ENCODE data around the gene AFF1.
A peak's percentile ranks its signal among the peaks of the same experiment; 100 is the strongest.
"Not testable (repeated sequence)": the region's sequence is repeated elsewhere in the genome, so short reads cannot be mapped to it uniquely, and the experiment has no call there.

The AFF1 gene

DNA sequence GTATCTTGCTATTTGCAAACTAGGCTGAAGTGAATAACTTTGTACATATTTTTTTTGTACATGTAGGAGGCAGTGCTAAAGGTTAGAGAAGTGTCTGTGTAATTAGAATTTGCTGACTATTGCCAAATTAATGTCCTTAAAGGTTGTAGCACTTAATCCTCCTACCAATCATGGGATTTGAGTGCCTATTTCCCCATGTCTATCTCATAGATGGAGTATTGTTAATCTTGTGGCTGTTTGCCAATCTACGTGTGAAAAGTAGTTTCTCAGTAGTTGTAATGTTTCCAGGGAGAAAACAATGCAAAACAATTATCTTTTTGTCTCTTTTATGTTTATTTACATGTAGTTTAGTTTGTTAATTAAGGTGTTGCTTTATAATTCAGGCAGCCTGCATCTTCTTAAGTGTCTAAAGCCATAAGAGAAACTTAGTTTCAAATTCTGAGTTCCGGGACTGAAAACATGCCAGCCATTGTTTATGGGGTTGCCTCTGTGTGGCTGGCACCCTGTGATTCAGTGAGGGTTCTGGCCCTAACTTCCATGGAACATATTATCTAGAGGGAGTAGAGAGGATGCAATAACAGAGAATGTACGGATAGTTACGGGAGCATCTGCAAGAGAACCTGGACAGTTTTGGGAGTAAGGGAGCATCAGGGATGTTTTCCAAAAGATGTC, 143.2 kb downstream of the AFF1 start:
- Histone ChIP-seq H3K27me3 (ENCODE audit: control insufficient read depth in 2 of 2, insufficient read depth in 2 of 2, low read length in 2 of 2) (no peaks in the 10 kb centered on the region), H3K9me3 (ENCODE audit: control insufficient read depth in 2 of 2, low read length in 2 of 2) (no peaks in the 10 kb centered on the region), H3K36me3 (ENCODE audit: control insufficient read depth in 2 of 2, insufficient read depth in 2 of 2, low read length in 2 of 2) (no peaks in the 10 kb centered on the region), H3K4me3 (ENCODE audit: low read length in 2 of 2) (no peak overlapping the region), H3K27ac (ENCODE audit: low read depth in 2 of 2, low read length in 2 of 2) (no peak overlapping the region), H3K9ac (ENCODE audit: low read depth in 1 of 2, low read length in 2 of 2) (no peak overlapping the region), H3K4me1 (ENCODE audit: control insufficient read depth in 2 of 2, insufficient read depth in 2 of 2, low read length in 2 of 2) (peaks cover 5 to 34% of the 10 kb centered on the region in 2 donors)

DNA sequence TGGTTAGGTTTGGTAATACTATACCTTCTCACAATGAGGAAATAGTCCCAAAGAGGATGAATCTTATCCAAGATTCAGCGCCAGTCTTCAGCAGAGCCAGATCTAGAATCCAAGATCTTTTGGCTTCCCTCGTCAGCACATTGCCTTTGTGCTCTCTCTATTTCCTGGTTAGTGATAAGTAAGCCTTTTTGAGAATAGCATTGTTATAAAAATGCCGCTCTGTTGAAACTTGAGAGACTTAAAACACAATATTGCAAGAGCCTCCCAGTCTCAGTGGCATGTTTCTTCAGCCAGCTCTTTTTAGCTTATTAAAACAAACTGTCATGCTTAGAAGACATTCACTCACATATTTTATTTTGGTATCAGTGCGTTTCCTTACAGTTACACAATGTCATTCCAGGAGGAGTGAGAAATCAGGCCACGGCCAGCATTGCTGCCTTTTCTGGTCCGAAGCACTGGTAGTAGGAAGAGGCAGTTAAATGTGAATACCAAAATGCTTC, 144.2 kb downstream of the AFF1 start:
- Histone ChIP-seq H3K9ac (ENCODE audit: low read depth in 1 of 2, low read length in 2 of 2) (no peak overlapping the region), H3K4me3 (ENCODE audit: low read length in 2 of 2) (no peak overlapping the region), H3K27ac (ENCODE audit: low read depth in 2 of 2, low read length in 2 of 2) (peak overlapping the region; percentile 50 to 66), H3K9me3 (ENCODE audit: control insufficient read depth in 2 of 2, low read length in 2 of 2) (no peaks in the 10 kb centered on the region), H3K36me3 (ENCODE audit: control insufficient read depth in 2 of 2, insufficient read depth in 2 of 2, low read length in 2 of 2) (no peaks in the 10 kb centered on the region), H3K27me3 (ENCODE audit: control insufficient read depth in 2 of 2, insufficient read depth in 2 of 2, low read length in 2 of 2) (no peaks in the 10 kb centered on the region), H3K4me1 (ENCODE audit: control insufficient read depth in 2 of 2, insufficient read depth in 2 of 2, low read length in 2 of 2) (peaks cover 5 to 24% of the 10 kb centered on the region in 2 donors)

DNA sequence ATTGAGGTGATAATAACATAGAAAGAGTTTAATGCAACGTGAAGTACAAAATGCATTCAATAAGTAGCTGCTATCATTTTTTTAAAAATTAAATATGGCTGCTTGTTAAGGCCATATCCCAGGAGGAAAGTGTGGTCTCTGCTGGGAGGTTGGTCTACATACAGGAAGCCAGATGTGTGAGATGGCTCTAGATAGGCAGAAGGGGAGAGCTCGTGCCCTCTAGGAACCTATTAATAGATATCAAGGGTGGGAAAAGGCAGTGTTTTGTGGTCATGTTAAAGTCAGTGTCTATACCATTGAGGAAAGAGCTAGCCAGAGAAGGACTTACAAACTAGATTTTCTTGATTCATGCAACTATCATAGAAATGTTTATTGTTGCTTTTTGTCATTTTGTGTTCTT, 145.2 kb downstream of the AFF1 start:
- no peaks in the 10 kb centered on the region for H3K36me3 ChIP-seq (ENCODE audit: control insufficient read depth in 2 of 2, insufficient read depth in 2 of 2, low read length in 2 of 2)
- no peak overlapping the region for H3K27ac ChIP-seq (ENCODE audit: low read depth in 2 of 2, low read length in 2 of 2)
- H3K9ac ChIP-seq (ENCODE audit: low read depth in 1 of 2, low read length in 2 of 2): no peak overlapping the region
- peaks cover 5 to 20% of the 10 kb centered on the region in 2 donors for H3K4me1 ChIP-seq (ENCODE audit: control insufficient read depth in 2 of 2, insufficient read depth in 2 of 2, low read length in 2 of 2)
- H3K4me3 ChIP-seq (ENCODE audit: low read length in 2 of 2): no peak overlapping the region
- no peaks in the 10 kb centered on the region for H3K9me3 ChIP-seq (ENCODE audit: control insufficient read depth in 2 of 2, low read length in 2 of 2)
- no peaks in the 10 kb centered on the region for H3K27me3 ChIP-seq (ENCODE audit: control insufficient read depth in 2 of 2, insufficient read depth in 2 of 2, low read length in 2 of 2)

DNA sequence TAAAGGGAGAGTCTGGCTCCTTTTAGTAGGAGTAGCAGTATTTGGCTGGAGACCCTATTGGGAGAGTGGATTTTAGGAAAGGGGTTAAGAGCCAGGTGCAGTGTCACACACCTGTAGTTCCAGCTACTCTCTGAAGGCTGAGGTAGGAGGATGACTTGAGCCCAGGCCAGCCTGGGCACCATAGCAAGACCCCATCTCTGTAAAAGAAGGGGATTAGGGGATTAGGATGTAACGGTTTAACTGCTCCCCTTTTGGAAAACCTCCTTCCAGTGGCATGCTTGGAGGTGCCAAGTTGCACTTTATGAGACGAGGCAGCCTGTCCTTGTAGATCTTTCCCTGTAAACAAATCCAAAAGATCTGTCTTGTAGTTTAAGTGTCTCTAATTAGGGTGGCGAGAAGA, 145.7 kb downstream of the AFF1 start:
- H3K27ac ChIP-seq (ENCODE audit: low read depth in 2 of 2, low read length in 2 of 2): no peak overlapping the region
- peaks cover 5 to 20% of the 10 kb centered on the region in 2 donors for H3K4me1 ChIP-seq (ENCODE audit: control insufficient read depth in 2 of 2, insufficient read depth in 2 of 2, low read length in 2 of 2)
- H3K27me3 ChIP-seq (ENCODE audit: control insufficient read depth in 2 of 2, insufficient read depth in 2 of 2, low read length in 2 of 2): no peaks in the 10 kb centered on the region
- no peaks in the 10 kb centered on the region for H3K36me3 ChIP-seq (ENCODE audit: control insufficient read depth in 2 of 2, insufficient read depth in 2 of 2, low read length in 2 of 2)
- no peak overlapping the region for H3K9ac ChIP-seq (ENCODE audit: low read depth in 1 of 2, low read length in 2 of 2)
- H3K9me3 ChIP-seq (ENCODE audit: control insufficient read depth in 2 of 2, low read length in 2 of 2): no peaks in the 10 kb centered on the region
- H3K4me3 ChIP-seq (ENCODE audit: low read length in 2 of 2): no peak overlapping the region

DNA sequence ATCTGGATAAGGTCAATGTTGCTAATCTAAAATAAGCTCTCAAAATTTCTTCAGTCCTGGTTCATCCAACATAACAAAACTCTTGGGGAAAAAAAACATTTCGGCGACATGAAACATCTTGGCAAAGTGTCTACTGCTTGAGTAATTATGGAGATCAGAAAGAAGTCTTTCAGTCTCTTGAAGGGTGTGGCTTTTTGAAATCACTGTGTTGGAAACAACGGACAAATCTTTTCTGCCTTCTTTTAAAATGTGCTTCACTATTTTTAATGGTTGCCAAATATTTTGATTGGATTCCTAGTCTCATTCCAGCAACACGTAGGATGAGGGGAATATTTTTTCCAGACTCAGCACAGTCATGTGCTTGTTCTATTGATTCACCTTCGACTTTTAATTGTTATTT, 147.0 kb downstream of the AFF1 start:
- no peak overlapping the region for H3K27ac ChIP-seq (ENCODE audit: low read depth in 2 of 2, low read length in 2 of 2)
- H3K27me3 ChIP-seq (ENCODE audit: control insufficient read depth in 2 of 2, insufficient read depth in 2 of 2, low read length in 2 of 2): no peaks in the 10 kb centered on the region

GRCh38 chr4:87085732-87086131, 150.9 kb downstream of the AFF1 start:
- H3K36me3 ChIP-seq (ENCODE audit: control insufficient read depth in 2 of 2, insufficient read depth in 2 of 2, low read length in 2 of 2): peaks cover 3 to 16% of the 10 kb centered on the region in 2 donors
- H3K4me3 ChIP-seq (ENCODE audit: low read length in 2 of 2); H3K27me3 ChIP-seq (ENCODE audit: control insufficient read depth in 2 of 2, insufficient read depth in 2 of 2, low read length in 2 of 2); H3K9me3 ChIP-seq (ENCODE audit: control insufficient read depth in 2 of 2, low read length in 2 of 2); H3K4me1 ChIP-seq (ENCODE audit: control insufficient read depth in 2 of 2, insufficient read depth in 2 of 2, low read length in 2 of 2); H3K9ac ChIP-seq (ENCODE audit: low read depth in 1 of 2, low read length in 2 of 2); H3K27ac ChIP-seq (ENCODE audit: low read depth in 2 of 2, low read length in 2 of 2): not testable (repeated sequence)

More for the DNA sequence above, 147.0 kb downstream of the AFF1 start:
- no peak overlapping the region for H3K9ac ChIP-seq (ENCODE audit: low read depth in 1 of 2, low read length in 2 of 2)
- H3K4me1 ChIP-seq (ENCODE audit: control insufficient read depth in 2 of 2, insufficient read depth in 2 of 2, low read length in 2 of 2): peaks cover 5 to 16% of the 10 kb centered on the region in 2 donors
- H3K9me3 ChIP-seq (ENCODE audit: control insufficient read depth in 2 of 2, low read length in 2 of 2): no peaks in the 10 kb centered on the region
- H3K36me3 ChIP-seq (ENCODE audit: control insufficient read depth in 2 of 2, insufficient read depth in 2 of 2, low read length in 2 of 2): peaks cover 0 to 8% of the 10 kb centered on the region in 2 donors
- no peak overlapping the region for H3K4me3 ChIP-seq (ENCODE audit: low read length in 2 of 2)

GRCh38 chr4:87086143-87086805, 151.5 kb downstream of the AFF1 start:
- Histone ChIP-seq H3K36me3 (ENCODE audit: control insufficient read depth in 2 of 2, insufficient read depth in 2 of 2, low read length in 2 of 2) (peaks cover 3 to 16% of the 10 kb centered on the region in 2 donors), H3K4me3 (ENCODE audit: low read length in 2 of 2) (no peak overlapping the region), H3K9me3 (ENCODE audit: control insufficient read depth in 2 of 2, low read length in 2 of 2) (no peaks in the 10 kb centered on the region), H3K27me3 (ENCODE audit: control insufficient read depth in 2 of 2, insufficient read depth in 2 of 2, low read length in 2 of 2) (no peaks in the 10 kb centered on the region), H3K9ac (ENCODE audit: low read depth in 1 of 2, low read length in 2 of 2) (no peak overlapping the region), H3K4me1 (ENCODE audit: control insufficient read depth in 2 of 2, insufficient read depth in 2 of 2, low read length in 2 of 2) (peaks cover 0 to 9% of the 10 kb centered on the region in 2 donors), H3K27ac (ENCODE audit: low read depth in 2 of 2, low read length in 2 of 2) (no peak overlapping the region)

- Histone ChIP-seq H3K9ac (ENCODE audit: low read depth in 1 of 2, low read length in 2 of 2) (no peak overlapping the region), H3K36me3 (ENCODE audit: control insufficient read depth in 2 of 2, insufficient read depth in 2 of 2, low read length in 2 of 2) (peaks cover 3 to 20% of the 10 kb centered on the region in 2 donors), H3K4me3 (ENCODE audit: low read length in 2 of 2) (no peak overlapping the region), H3K27me3 (ENCODE audit: control insufficient read depth in 2 of 2, insufficient read depth in 2 of 2, low read length in 2 of 2) (no peaks in the 10 kb centered on the region), H3K9me3 (ENCODE audit: control insufficient read depth in 2 of 2, low read length in 2 of 2) (no peaks in the 10 kb centered on the region), H3K27ac (ENCODE audit: low read depth in 2 of 2, low read length in 2 of 2) (no peak overlapping the region), H3K4me1 (ENCODE audit: control insufficient read depth in 2 of 2, insufficient read depth in 2 of 2, low read length in 2 of 2) (peaks cover 0 to 9% of the 10 kb centered on the region in 2 donors)
These were observed 152.2 kb downstream of the AFF1 start for GRCh38 chr4:87087015-87087414.

DNA sequence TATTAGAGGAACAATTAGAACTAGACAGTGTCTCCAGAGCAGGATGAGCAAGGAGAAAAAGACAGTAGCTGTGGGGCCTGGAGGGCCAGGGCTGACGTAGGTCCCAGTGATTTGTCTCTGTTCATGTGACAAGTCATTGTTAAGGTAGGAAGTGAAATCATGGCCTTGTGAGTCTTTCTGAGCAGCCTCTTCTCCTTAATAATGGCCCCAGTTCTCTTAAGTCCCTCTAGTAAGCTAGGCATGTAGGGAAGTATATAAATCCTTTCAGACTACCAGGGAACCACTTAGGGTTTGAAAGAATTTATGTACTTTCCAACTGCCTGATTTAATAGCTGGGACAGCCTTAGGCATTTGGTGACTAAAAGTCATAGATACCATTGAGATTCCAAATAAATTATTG, 152.6 kb downstream of the AFF1 start:
- peaks cover 0 to 9% of the 10 kb centered on the region in 2 donors for H3K4me1 ChIP-seq (ENCODE audit: control insufficient read depth in 2 of 2, insufficient read depth in 2 of 2, low read length in 2 of 2)
- H3K9ac ChIP-seq (ENCODE audit: low read depth in 1 of 2, low read length in 2 of 2): no peak overlapping the region
- H3K27ac ChIP-seq (ENCODE audit: low read depth in 2 of 2, low read length in 2 of 2): no peak overlapping the region
- no peak overlapping the region for H3K4me3 ChIP-seq (ENCODE audit: low read length in 2 of 2)
- H3K9me3 ChIP-seq (ENCODE audit: control insufficient read depth in 2 of 2, low read length in 2 of 2): no peaks in the 10 kb centered on the region
- peaks cover 3 to 22% of the 10 kb centered on the region in 2 donors for H3K36me3 ChIP-seq (ENCODE audit: control insufficient read depth in 2 of 2, insufficient read depth in 2 of 2, low read length in 2 of 2)
- H3K27me3 ChIP-seq (ENCODE audit: control insufficient read depth in 2 of 2, insufficient read depth in 2 of 2, low read length in 2 of 2): no peaks in the 10 kb centered on the region

- H3K9me3 ChIP-seq (ENCODE audit: control insufficient read depth in 2 of 2, low read length in 2 of 2): no peaks in the 10 kb centered on the region
- no peak overlapping the region for H3K27ac ChIP-seq (ENCODE audit: low read depth in 2 of 2, low read length in 2 of 2)
- no peak overlapping the region for H3K9ac ChIP-seq (ENCODE audit: low read depth in 1 of 2, low read length in 2 of 2)
- no peaks in the 10 kb centered on the region for H3K27me3 ChIP-seq (ENCODE audit: control insufficient read depth in 2 of 2, insufficient read depth in 2 of 2, low read length in 2 of 2)
- H3K4me1 ChIP-seq (ENCODE audit: control insufficient read depth in 2 of 2, insufficient read depth in 2 of 2, low read length in 2 of 2): peaks cover 6 to 15% of the 10 kb centered on the region in 2 donors
- peaks cover 3 to 22% of the 10 kb centered on the region in 2 donors for H3K36me3 ChIP-seq (ENCODE audit: control insufficient read depth in 2 of 2, insufficient read depth in 2 of 2, low read length in 2 of 2)
- no peak overlapping the region for H3K4me3 ChIP-seq (ENCODE audit: low read length in 2 of 2)
These were observed 153.4 kb downstream of the AFF1 start for GRCh38 chr4:87088186-87088585.
